HG03039 (cell line): Measurements from ENCODE around the gene TXNIP.

Source experiments
- ATAC-seq: cut with Tn5 transposase; IDR thresholded peaks from one replicate; pipeline ENCODE4 v1.9.1; 2021; ENCODE audit warnings: mild to moderate bottlenecking, moderate library complexity; ENCODE audit not compliant: unreplicated experiment

The TXNIP gene

GRCh38 chr1:145946477-145946986, 49.8 kb downstream of the TXNIP start:
- no peak for ATAC-seq

DNA sequence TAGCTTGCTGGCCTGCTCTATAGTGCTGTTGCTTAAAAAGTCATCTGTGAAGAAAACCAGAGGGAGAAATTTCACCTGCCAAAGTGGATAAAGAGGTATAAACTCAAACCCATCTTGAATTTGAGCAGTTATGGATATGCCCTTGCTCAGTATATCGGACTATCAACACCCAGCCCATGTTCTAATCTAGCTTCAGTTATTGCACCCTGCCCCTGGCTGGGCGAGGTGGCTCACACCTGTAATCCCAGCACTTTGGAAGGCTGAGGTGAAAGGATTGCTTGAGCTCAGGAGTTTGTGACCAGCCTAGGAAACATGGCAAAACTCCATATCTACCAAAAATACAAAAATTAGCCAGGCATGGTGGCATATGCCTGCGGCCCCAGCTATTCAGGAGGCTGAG, 51.8 kb downstream of the TXNIP start:
- no peak for ATAC-seq

GRCh38 chr1:145942871-145943270, 53.5 kb downstream of the TXNIP start:
- ATAC-seq: no peak
